ENCODE measurements around the gene AKAP7.

The AKAP7 gene

DNA sequence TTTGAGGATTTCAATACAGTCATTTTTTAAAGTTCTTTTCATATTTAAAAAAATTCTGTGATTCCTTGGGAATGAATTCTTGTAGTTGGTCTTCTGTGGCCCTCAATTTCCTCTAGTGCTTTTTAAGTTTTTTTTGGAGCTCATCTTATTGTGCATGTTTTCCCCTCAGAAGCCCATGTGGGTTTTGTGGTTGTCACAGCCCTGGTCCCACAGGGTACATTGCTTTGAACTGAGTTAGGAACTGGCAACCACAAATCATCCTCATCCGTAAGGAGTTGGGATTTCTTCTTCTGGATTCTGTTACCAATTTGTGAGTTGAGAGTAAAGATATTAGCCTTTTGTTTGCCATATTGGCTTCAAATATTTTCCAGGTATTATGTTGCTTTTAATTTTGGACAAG lies 89.9 kb downstream of the AKAP7 start:
- H3K36me3 ChIP-seq (ENCODE audit: insufficient read depth, insufficient read length, low read length): no peaks in the 10 kb centered on the region
- H3K4me1 ChIP-seq (ENCODE audit: insufficient read depth, insufficient read length): no peaks in the 10 kb centered on the region
- TF ChIP-seq ZNF274 (IDR thresholded peaks at IDR 0.05; ENCODE audit: low read depth, low read length) (no peak), SUZ12 (IDR thresholded peaks at IDR 0.05; ENCODE audit: extremely low read depth, insufficient read depth, insufficient read length) (no peak), YY1 (IDR thresholded peaks at IDR 0.05; ENCODE audit: insufficient read depth, insufficient read length) (no peak)
- no peak overlapping the region for H3K4me3 ChIP-seq (ENCODE audit: insufficient read length, low read depth)
- no peaks in the 10 kb centered on the region for H3K9me3 ChIP-seq (ENCODE audit: insufficient read depth, low read length)
- DNase-seq (ENCODE audit: low read depth, low spot score): no peak
- H3K9ac ChIP-seq (ENCODE audit: insufficient read length, low read depth): no peak overlapping the region
- no peaks in the 10 kb centered on the region for H3K27me3 ChIP-seq (ENCODE audit: insufficient read depth, insufficient read length)

DNA sequence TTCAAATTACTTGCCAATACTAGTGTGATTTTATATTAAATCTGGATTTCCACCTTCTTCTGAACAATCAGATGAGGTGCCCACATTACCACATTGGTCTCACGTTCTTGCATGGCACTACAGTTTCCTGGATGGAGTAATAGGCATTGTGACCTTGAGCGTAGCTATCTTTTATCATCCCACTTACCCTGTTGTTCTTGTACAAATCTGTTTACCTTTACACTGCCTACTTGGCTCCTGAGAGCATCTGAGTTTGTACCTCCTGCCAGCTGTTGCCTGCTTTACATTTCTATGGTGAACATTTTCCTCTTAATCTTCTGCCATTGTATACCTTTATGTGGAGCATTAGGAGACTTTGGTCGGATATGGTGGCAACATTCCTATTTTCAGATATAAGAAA lies 90.7 kb downstream of the AKAP7 start:
- no peak for DNase-seq (ENCODE audit: low read depth, low spot score)
- Histone ChIP-seq H3K36me3 (ENCODE audit: insufficient read depth, insufficient read length, low read length) (no peaks in the 10 kb centered on the region), H3K9me3 (ENCODE audit: insufficient read depth, low read length) (no peaks in the 10 kb centered on the region), H3K4me1 (ENCODE audit: insufficient read depth, insufficient read length) (no peaks in the 10 kb centered on the region), H3K9ac (ENCODE audit: insufficient read length, low read depth) (no peak overlapping the region), H3K27me3 (ENCODE audit: insufficient read depth, insufficient read length) (no peaks in the 10 kb centered on the region), H3K4me3 (ENCODE audit: insufficient read length, low read depth) (no peak overlapping the region)
- TF ChIP-seq YY1 (IDR thresholded peaks at IDR 0.05; ENCODE audit: insufficient read depth, insufficient read length) (no peak), SUZ12 (IDR thresholded peaks at IDR 0.05; ENCODE audit: extremely low read depth, insufficient read depth, insufficient read length) (no peak), ZNF274 (IDR thresholded peaks at IDR 0.05; ENCODE audit: low read depth, low read length) (no peak)

GRCh38 chr6:131226459-131227157 lies 91.3 kb downstream of the AKAP7 start:
- no peaks in the 10 kb centered on the region for H3K4me1 ChIP-seq (ENCODE audit: insufficient read depth, insufficient read length)
- no peak for DNase-seq (ENCODE audit: low read depth, low spot score)
- TF ChIP-seq SUZ12 (IDR thresholded peaks at IDR 0.05; ENCODE audit: extremely low read depth, insufficient read depth, insufficient read length) (no peak), YY1 (IDR thresholded peaks at IDR 0.05; ENCODE audit: insufficient read depth, insufficient read length) (no peak), ZNF274 (IDR thresholded peaks at IDR 0.05; ENCODE audit: low read depth, low read length) (no peak)
- no peaks in the 10 kb centered on the region for H3K36me3 ChIP-seq (ENCODE audit: insufficient read depth, insufficient read length, low read length)
- H3K9ac ChIP-seq (ENCODE audit: insufficient read length, low read depth): no peak overlapping the region
- H3K27me3 ChIP-seq (ENCODE audit: insufficient read depth, insufficient read length): no peaks in the 10 kb centered on the region
- H3K4me3 ChIP-seq (ENCODE audit: insufficient read length, low read depth): no peak overlapping the region
- H3K9me3 ChIP-seq (ENCODE audit: insufficient read depth, low read length): no peaks in the 10 kb centered on the region

DNA sequence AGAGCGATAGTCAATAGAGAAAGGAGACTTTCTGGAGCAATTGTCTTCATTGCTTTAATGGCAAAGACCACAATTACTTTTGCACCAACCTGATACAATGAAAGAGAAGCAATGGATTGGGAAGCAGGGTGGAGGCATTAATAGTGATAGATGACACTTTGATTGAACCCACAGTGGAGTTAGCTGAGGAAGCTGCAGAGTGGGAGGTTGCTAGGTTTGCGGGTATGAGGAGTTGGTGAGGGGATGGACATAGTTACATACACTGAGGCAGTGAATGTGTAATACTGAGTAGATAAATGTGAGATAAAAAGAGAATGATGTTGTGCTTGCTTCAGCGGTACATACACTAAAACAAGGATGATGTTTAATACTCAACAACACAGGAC lies 91.9 kb downstream of the AKAP7 start:
- H3K9ac ChIP-seq (ENCODE audit: insufficient read length, low read depth): no peak overlapping the region
- H3K9me3 ChIP-seq (ENCODE audit: insufficient read depth, low read length): no peaks in the 10 kb centered on the region
- no peak for DNase-seq (ENCODE audit: low read depth, low spot score)
- no peaks in the 10 kb centered on the region for H3K36me3 ChIP-seq (ENCODE audit: insufficient read depth, insufficient read length, low read length)
- no peak for TF ChIP-seq SUZ12 (IDR thresholded peaks at IDR 0.05; ENCODE audit: extremely low read depth, insufficient read depth, insufficient read length)
- no peaks in the 10 kb centered on the region for H3K4me1 ChIP-seq (ENCODE audit: insufficient read depth, insufficient read length)
- no peak overlapping the region for H3K4me3 ChIP-seq (ENCODE audit: insufficient read length, low read depth)
- no peaks in the 10 kb centered on the region for H3K27me3 ChIP-seq (ENCODE audit: insufficient read depth, insufficient read length)

DNA sequence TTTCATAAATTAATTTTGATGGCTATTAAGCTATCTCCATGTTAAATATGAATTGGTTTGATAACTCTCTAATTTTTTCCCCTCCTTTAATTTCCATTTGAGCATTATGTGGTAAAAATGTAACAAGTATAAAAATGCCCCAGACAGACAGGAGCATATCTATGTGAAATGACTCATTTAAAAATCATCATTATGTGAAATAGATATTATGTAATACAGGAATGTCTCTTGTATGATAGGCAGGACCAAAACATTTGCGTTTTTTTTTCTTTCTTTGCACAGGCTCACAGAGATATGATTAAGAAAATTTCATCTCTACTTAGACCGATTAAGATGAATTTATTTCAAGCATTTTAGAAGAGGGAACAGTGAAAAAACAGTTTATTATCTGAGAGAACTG lies 95.8 kb downstream of the AKAP7 start:
- Histone ChIP-seq H3K4me1 (ENCODE audit: insufficient read depth, insufficient read length) (no peaks in the 10 kb centered on the region), H3K9ac (ENCODE audit: insufficient read length, low read depth) (no peak overlapping the region), H3K9me3 (ENCODE audit: insufficient read depth, low read length) (no peaks in the 10 kb centered on the region), H3K36me3 (ENCODE audit: insufficient read depth, insufficient read length, low read length) (no peaks in the 10 kb centered on the region), H3K27me3 (ENCODE audit: insufficient read depth, insufficient read length) (no peaks in the 10 kb centered on the region), H3K4me3 (ENCODE audit: insufficient read length, low read depth) (no peak overlapping the region)
- no peak for DNase-seq (ENCODE audit: low read depth, low spot score)
- no peak for TF ChIP-seq SUZ12 (IDR thresholded peaks at IDR 0.05; ENCODE audit: extremely low read depth, insufficient read depth, insufficient read length)

- Histone ChIP-seq H3K36me3 (ENCODE audit: insufficient read depth, insufficient read length, low read length) (no peaks in the 10 kb centered on the region), H3K4me1 (ENCODE audit: insufficient read depth, insufficient read length) (no peaks in the 10 kb centered on the region)
Measured at GRCh38 chr6:131231891-131232290, 96.6 kb downstream of the AKAP7 start.

DNA sequence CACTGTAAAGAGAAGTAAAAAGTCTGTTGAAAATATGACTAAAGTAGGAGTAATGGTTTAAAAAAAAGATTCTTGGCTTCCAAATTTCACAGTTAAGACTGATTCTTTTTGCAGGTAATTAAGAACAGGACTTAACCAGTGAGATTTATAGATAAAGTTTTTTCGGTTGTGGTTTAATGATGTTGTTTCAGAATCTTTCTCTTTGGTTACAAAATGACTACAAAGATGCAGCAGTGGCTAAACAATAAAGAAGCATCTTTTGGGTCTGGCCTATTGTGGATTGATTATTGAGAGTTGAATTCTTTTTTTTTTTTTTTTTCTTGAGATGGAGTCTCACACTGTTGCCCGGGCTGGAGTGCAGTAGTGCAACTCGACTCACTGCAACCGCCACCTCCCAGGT lies 109.7 kb downstream of the AKAP7 start:
- TF ChIP-seq YY1 (IDR thresholded peaks at IDR 0.05; ENCODE audit: insufficient read depth, insufficient read length): no peak
- no peak for TF ChIP-seq ZNF274 (IDR thresholded peaks at IDR 0.05; ENCODE audit: low read depth, low read length)
- no peak for TF ChIP-seq SUZ12 (IDR thresholded peaks at IDR 0.05; ENCODE audit: extremely low read depth, insufficient read depth, insufficient read length)
- H3K9ac ChIP-seq (ENCODE audit: insufficient read length, low read depth): no peak overlapping the region
- no peaks in the 10 kb centered on the region for H3K27me3 ChIP-seq (ENCODE audit: insufficient read depth, insufficient read length)
- H3K36me3 ChIP-seq (ENCODE audit: insufficient read depth, insufficient read length, low read length): no peaks in the 10 kb centered on the region
- H3K9me3 ChIP-seq (ENCODE audit: insufficient read depth, low read length): peaks cover 7% of the 10 kb centered on the region; the same call in 1 of the 2 replicates
- DNase-seq (ENCODE audit: low read depth, low spot score): no peak
- H3K4me3 ChIP-seq (ENCODE audit: insufficient read length, low read depth): no peak overlapping the region
- H3K4me1 ChIP-seq (ENCODE audit: insufficient read depth, insufficient read length): no peaks in the 10 kb centered on the region

More at GRCh38 chr6:131231891-131232290, 96.6 kb downstream of the AKAP7 start:
- no peaks in the 10 kb centered on the region for H3K27me3 ChIP-seq (ENCODE audit: insufficient read depth, insufficient read length)
- no peak for DNase-seq (ENCODE audit: low read depth, low spot score)
- TF ChIP-seq YY1 (IDR thresholded peaks at IDR 0.05; ENCODE audit: insufficient read depth, insufficient read length): no peak
- TF ChIP-seq SUZ12 (IDR thresholded peaks at IDR 0.05; ENCODE audit: extremely low read depth, insufficient read depth, insufficient read length): no peak
- no peak for TF ChIP-seq ZNF274 (IDR thresholded peaks at IDR 0.05; ENCODE audit: low read depth, low read length)
- H3K9me3 ChIP-seq (ENCODE audit: insufficient read depth, low read length): no peaks in the 10 kb centered on the region
- H3K9ac ChIP-seq (ENCODE audit: insufficient read length, low read depth): no peak overlapping the region
- no peak overlapping the region for H3K4me3 ChIP-seq (ENCODE audit: insufficient read length, low read depth)
